ENCODE data around the gene TSHZ3.

TSHZ3 gene

GRCh38 chr19:31389874-31390273 is 40.6 kb upstream of the TSHZ3 start:
- no peaks in the 10 kb centered on the region for H3K4me1 ChIP-seq
- no peaks in the 10 kb centered on the region for H3K36me3 ChIP-seq (ENCODE audit: control insufficient read depth, insufficient read depth, low read length)
- H3K9me3 ChIP-seq (ENCODE audit: control insufficient read depth, low read length), result no peaks in the 10 kb centered on the region
- H3K9ac ChIP-seq, result no peak overlapping the region
- no peak overlapping the region for H3K4me3 ChIP-seq (ENCODE audit: low read depth, low read length)
- TF ChIP-seq, protein P1, sequence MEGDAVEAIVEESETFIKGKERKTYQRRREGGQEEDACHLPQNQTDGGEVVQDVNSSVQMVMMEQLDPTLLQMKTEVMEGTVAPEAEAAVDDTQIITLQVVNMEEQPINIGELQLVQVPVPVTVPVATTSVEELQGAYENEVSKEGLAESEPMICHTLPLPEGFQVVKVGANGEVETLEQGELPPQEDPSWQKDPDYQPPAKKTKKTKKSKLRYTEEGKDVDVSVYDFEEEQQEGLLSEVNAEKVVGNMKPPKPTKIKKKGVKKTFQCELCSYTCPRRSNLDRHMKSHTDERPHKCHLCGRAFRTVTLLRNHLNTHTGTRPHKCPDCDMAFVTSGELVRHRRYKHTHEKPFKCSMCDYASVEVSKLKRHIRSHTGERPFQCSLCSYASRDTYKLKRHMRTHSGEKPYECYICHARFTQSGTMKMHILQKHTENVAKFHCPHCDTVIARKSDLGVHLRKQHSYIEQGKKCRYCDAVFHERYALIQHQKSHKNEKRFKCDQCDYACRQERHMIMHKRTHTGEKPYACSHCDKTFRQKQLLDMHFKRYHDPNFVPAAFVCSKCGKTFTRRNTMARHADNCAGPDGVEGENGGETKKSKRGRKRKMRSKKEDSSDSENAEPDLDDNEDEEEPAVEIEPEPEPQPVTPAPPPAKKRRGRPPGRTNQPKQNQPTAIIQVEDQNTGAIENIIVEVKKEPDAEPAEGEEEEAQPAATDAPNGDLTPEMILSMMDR (IDR thresholded peaks at IDR 0.05), result no peak
- no peak overlapping the region for H2AFZ ChIP-seq
- no peaks in the 10 kb centered on the region for H3K79me2 ChIP-seq
- H3K27ac ChIP-seq, result no peak overlapping the region
- no peak overlapping the region for H3K4me2 ChIP-seq (ENCODE audit: low read length)
- no peaks in the 10 kb centered on the region for H3K27me3 ChIP-seq (ENCODE audit: control insufficient read depth, insufficient read depth, low read length)

- Histone ChIP-seq H3K79me2 (no peaks in the 10 kb centered on the region), H3K4me2 (ENCODE audit: low read length) (no peak overlapping the region), H3K36me3 (ENCODE audit: control insufficient read depth, insufficient read depth, low read length) (no peaks in the 10 kb centered on the region), H2AFZ (no peak overlapping the region), H3K27me3 (ENCODE audit: control insufficient read depth, insufficient read depth, low read length) (no peaks in the 10 kb centered on the region), H3K9ac (no peak overlapping the region), H3K9me3 (ENCODE audit: control insufficient read depth, low read length) (no peaks in the 10 kb centered on the region), H3K27ac (no peak overlapping the region), H3K4me3 (ENCODE audit: low read depth, low read length) (no peak overlapping the region), H3K4me1 (no peaks in the 10 kb centered on the region)
- TF ChIP-seq, protein P1 (IDR thresholded peaks at IDR 0.05), result no peak
Measured at GRCh38 chr19:31387717-31388301, 38.6 kb upstream of the TSHZ3 start.

GRCh38 chr19:31386806-31387205 is 37.6 kb upstream of the TSHZ3 start:
- TF ChIP-seq, protein P1 (IDR thresholded peaks at IDR 0.05), result no peak
- Histone ChIP-seq H3K79me2 (no peaks in the 10 kb centered on the region), H3K9ac (no peak overlapping the region), H3K4me2 (ENCODE audit: low read length) (no peak overlapping the region), H3K36me3 (ENCODE audit: control insufficient read depth, insufficient read depth, low read length) (no peaks in the 10 kb centered on the region), H3K27ac (no peak overlapping the region), H2AFZ (no peak overlapping the region), H3K4me3 (ENCODE audit: low read depth, low read length) (no peak overlapping the region), H3K27me3 (ENCODE audit: control insufficient read depth, insufficient read depth, low read length) (no peaks in the 10 kb centered on the region), H3K4me1 (no peaks in the 10 kb centered on the region), H3K9me3 (ENCODE audit: control insufficient read depth, low read length) (no peaks in the 10 kb centered on the region)

GRCh38 chr19:31385744-31386143 is 36.5 kb upstream of the TSHZ3 start:
- Histone ChIP-seq H2AFZ (no peak overlapping the region), H3K9ac (no peak overlapping the region), H3K36me3 (ENCODE audit: control insufficient read depth, insufficient read depth, low read length) (no peaks in the 10 kb centered on the region), H3K27me3 (ENCODE audit: control insufficient read depth, insufficient read depth, low read length) (no peaks in the 10 kb centered on the region), H3K27ac (no peak overlapping the region), H3K4me3 (ENCODE audit: low read depth, low read length) (no peak overlapping the region), H3K9me3 (ENCODE audit: control insufficient read depth, low read length) (no peaks in the 10 kb centered on the region), H3K4me1 (no peaks in the 10 kb centered on the region), H3K79me2 (no peaks in the 10 kb centered on the region), H3K4me2 (ENCODE audit: low read length) (no peak overlapping the region)
- TF ChIP-seq, protein P1 (IDR thresholded peaks at IDR 0.05), result no peak

GRCh38 chr19:31383553-31383952 is 34.3 kb upstream of the TSHZ3 start:
- Histone ChIP-seq H3K27ac (no peak overlapping the region), H3K79me2 (no peaks in the 10 kb centered on the region), H3K4me1 (no peaks in the 10 kb centered on the region), H3K36me3 (ENCODE audit: control insufficient read depth, insufficient read depth, low read length) (no peaks in the 10 kb centered on the region), H3K9ac (no peak overlapping the region), H3K4me3 (ENCODE audit: low read depth, low read length) (no peak overlapping the region), H3K27me3 (ENCODE audit: control insufficient read depth, insufficient read depth, low read length) (no peaks in the 10 kb centered on the region), H3K9me3 (ENCODE audit: control insufficient read depth, low read length) (no peaks in the 10 kb centered on the region), H2AFZ (no peak overlapping the region), H3K4me2 (ENCODE audit: low read length) (no peak overlapping the region)
- TF ChIP-seq, protein P1 (IDR thresholded peaks at IDR 0.05), result no peak
